GM18951 (cell line): ENCODE measurements around the gene PRTN3.
A peak's percentile ranks its signal among the peaks of the same experiment; 100 is the strongest.

Experiments used
- POLR2A ChIP-seq: IDR thresholded peaks from 4 replicates; pipeline ENCODE4 v1.6.1; 2011; ENCODE audit warnings: mild to moderate bottlenecking; ENCODE audit not compliant: insufficient read length, insufficient read depth; ENCODE audit errors: extremely low read depth
- in situ Hi-C: fragments of 300-500 bp; cut with MboI; formaldehyde crosslinking; loops from one replicate; pipeline ENCODE4 v1.12.0; 2022; ENCODE audit warnings: low sequenced_read_pairs, mixed read lengths, inconsistent platforms; ENCODE audit not compliant: unreplicated experiment

The PRTN3 gene

DNA sequence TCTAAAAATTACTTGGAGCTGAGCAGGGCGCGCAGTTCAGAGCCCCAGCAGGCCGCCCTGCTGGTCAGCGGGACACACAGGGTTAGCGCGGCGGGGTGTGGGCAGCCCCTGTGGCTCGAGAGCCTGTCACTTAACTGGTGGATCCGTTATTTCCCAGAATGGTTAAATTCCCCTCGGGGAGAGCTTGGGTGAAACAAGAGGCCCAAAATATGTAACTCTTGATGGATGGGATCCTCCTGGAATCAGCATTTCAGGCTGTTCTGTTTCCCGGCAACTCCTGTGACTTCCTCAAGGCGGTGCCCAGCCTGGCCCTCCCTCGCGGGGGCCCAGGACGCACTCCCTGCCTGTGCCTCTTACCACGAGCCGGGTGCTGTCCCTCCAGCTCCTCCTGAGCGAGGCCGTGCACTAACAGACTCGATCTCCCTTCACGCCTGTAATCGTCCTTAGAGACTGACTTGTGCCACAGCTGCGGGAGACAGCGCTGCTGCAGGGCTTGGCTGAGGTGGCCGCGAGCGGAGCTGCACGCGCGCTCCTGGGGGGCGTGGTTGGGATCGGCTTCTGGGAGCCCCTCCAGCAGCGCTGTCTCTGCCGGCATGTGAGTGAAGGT lies 33.9 kb upstream of the PRTN3 start:
- in situ Hi-C loops, result no loop called here
- no peak for TF ChIP-seq POLR2A

DNA sequence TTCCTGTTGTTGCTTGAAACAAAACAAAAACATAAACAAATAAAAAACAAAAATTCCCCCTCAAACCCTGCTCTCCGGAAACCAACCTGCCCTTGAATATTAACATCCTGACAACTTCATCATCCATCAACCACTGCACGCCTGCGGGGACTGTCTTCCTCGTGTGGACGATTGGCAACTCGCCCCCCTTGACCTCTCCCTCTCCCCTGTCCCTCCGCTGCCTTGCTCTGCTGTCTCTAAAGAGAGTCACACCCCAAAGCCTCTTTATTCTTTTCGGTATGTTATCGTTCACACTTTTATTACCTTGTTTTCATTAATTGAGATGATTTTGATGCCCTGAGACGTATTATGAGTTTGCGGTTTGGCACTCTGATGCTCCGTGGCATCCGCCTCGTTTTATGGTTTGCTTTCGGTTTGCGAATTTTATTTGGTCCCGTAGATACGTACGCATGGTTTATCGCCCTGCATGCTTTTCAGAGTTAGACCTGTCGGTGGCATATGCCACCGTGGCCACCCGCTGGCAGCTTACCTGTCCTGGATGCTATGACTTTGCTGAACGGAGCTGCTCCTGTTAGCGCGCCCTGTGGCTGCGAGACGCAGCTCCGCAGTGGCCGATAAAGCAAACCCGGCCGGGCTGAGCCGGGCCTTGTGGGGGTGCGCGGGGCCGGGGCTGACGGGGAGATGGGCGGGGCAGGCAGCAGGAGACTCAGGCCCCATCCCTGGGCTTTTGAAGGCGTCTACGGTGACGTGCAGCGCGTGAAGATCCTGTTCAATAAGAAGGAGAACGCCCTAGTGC lies 33.0 kb upstream of the PRTN3 start:
- in situ Hi-C loops, result no loop called here
- TF ChIP-seq POLR2A, result no peak

DNA sequence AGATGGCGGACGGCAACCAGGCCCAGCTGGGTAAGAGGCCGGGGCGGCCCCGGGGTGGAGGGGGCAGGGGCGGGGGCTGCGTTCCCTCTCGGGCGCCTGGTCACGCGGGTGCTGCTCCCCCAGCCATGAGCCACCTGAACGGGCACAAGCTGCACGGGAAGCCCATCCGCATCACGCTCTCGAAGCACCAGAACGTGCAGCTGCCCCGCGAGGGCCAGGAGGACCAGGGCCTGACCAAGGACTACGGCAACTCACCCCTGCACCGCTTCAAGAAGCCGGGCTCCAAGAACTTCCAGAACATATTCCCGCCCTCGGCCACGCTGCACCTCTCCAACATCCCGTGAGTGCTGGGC lies 32.4 kb upstream of the PRTN3 start:
- no peak for TF ChIP-seq POLR2A
- in situ Hi-C loops, result no loop called here

DNA sequence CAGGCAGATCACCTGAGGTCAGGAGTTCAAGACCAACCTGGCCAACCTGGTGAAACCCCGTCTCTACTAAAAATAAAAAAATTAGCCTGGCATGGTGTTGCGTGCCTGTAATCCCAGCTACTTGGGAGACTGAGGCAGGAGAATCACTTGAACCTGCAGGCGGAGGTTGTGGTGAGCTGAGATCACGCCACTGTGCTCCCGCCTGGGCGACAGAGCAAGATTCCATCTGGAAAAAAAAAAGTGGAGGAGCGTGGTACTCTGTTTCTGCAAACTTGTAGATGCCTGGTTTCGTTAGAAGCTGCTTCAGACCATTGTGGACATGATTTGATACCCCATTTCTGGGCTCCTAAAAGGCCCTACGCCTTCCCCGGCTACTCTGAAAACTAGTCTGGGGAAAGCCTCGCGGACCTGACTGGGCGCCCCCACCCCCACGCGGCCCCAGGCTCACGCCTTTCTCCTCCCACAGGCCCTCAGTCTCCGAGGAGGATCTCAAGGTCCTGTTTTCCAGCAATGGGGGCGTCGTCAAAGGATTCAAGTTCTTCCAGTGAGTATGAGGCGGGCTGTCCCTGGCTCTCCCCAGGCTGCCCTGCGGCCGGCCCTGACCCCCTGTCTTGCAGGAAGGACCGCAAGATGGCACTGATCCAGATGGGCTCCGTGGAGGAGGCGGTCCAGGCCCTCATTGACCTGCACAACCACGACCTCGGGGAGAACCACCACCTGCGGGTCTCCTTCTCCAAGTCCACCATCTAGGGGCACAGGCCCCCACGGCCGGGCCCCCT lies 30.5 kb upstream of the PRTN3 start:
- no peak for TF ChIP-seq POLR2A
- in situ Hi-C loops, result no loop called here

DNA sequence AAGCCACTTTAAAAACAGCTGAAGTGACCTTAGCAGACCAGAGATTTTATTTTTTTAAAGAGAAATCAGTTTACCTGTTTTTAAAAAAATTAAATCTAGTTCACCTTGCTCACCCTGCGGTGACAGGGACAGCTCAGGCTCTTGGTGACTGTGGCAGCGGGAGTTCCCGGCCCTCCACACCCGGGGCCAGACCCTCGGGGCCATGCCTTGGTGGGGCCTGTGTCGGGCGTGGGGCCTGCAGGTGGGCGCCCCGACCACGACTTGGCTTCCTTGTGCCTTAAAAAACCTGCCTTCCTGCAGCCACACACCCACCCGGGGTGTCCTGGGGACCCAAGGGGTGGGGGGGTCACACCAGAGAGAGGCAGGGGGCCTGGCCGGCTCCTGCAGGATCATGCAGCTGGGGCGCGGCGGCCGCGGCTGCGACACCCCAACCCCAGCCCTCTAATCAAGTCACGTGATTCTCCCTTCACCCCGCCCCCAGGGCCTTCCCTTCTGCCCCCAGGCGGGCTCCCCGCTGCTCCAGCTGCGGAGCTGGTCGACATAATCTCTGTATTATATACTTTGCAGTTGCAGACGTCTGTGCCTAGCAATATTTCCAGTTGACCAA lies 29.8 kb upstream of the PRTN3 start:
- TF ChIP-seq POLR2A, result no peak
- in situ Hi-C loops, result no loop called here

DNA sequence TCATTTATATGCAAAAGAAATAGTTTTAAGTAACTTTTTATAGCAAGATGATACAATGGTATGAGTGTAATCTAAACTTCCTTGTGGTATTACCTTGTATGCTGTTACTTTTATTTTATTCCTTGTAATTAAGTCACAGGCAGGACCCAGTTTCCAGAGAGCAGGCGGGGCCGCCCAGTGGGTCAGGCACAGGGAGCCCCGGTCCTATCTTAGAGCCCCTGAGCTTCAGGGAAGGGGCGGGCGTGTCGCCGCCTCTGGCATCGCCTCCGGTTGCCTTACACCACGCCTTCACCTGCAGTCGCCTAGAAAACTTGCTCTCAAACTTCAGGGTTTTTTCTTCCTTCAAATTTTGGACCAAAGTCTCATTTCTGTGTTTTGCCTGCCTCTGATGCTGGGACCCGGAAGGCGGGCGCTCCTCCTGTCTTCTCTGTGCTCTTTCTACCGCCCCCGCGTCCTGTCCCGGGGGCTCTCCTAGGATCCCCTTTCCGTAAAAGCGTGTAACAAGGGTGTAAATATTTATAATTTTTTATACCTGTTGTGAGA lies 29.2 kb upstream of the PRTN3 start:
- no peak for TF ChIP-seq POLR2A
- in situ Hi-C loops, result no loop called here

DNA sequence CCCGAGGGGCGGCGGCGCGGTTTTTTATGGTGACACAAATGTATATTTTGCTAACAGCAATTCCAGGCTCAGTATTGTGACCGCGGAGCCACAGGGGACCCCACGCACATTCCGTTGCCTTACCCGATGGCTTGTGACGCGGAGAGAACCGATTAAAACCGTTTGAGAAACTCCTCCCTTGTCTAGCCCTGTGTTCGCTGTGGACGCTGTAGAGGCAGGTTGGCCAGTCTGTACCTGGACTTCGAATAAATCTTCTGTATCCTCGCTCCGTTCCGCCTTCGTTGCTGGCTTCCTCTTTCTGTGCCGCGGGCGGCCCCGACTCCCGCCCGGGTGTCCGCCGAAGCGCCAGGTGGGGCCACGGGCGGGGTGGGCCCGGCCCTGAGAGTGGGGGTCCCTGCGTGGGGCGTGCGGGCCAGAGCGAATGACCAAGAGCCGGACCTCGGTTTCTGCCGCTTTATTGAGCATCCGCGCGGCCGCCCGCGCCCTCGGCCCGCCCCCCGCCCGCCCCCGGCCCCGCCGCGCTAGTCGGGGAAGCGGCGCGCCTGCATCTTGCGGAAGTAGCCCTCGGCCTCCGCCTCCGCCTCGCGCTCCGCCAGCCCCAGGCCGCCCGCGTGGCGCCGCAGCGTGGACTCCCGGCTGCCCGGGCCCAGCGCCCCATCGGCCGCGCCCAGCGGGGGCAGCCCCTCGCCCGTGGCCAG lies 28.6 kb upstream of the PRTN3 start:
- in situ Hi-C loops, result no loop called here
- no peak for TF ChIP-seq POLR2A

DNA sequence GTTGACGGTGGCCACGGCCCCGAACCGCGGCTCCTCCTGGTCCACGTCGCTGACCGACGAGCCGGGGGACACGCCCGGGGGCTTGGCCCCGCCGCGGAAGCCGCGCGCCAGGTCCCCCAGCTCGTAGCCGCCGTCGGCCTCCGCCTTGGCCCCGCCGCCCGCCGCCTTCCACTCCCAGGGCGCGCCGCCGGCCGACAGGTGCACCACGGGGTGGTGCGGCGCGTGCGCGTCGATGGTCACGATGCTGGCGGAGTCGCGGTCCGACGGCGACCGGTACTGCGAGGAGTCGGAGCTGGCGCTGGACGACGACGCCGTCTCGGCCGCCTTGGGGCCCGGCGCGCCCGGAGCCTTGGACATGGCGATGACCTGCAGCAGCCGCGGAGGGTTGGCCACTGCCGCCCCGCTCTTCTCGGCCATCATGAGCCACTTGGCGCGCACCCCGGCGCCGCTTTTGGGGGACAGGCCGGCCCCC lies 28.0 kb upstream of the PRTN3 start:
- in situ Hi-C loops, result no loop called here

DNA sequence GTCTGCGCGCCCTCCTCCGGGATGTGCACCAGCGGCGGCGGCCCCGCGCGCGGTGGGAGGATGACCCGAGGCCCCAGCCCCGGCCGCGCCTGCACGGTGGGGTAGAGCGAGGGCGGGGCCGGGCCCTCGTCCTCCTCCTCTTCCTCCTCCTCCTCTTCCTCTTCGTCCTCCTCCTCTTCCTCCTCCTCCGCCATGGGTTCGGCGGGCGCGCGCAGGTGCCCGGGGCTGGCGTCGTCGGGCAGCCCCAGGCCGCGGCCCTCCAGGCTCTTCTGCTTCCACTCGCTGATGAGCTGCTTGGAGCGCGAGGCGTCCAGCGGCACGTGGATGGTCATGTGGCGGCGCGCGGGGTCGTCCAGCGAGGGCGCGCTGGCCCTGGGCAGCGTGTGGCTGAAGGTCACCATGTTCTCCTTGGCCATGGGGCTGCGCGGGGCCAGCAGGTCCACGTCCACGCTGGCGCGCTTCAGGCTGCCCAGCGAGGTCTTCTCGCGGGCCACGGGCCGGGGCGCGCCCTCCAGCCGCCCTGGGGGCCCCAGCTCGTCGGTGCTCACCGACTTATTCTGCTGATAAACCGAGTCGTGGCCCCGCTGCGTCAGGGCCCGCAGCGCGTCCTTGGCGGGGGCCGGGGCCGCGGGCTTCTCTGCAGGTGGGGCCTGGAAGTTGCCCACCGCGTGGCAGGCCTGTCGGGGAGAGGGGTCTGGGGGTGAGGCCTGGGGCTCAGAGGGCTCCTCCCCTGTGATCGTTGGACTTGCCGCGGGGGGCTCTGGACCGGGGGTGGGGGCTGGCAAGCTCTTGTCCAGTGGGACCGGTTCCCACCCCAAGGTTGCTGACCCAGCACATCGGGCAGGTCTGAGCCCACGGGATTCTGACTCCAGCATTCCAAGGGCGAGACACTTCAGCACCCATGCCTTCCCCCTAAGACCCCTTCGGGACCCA lies 27.3 kb upstream of the PRTN3 start:
- in situ Hi-C loops, result no loop called here
- peak; percentile 6 for TF ChIP-seq POLR2A

More for the DNA sequence above, 28.0 kb upstream of the PRTN3 start:
- no peak for TF ChIP-seq POLR2A

DNA sequence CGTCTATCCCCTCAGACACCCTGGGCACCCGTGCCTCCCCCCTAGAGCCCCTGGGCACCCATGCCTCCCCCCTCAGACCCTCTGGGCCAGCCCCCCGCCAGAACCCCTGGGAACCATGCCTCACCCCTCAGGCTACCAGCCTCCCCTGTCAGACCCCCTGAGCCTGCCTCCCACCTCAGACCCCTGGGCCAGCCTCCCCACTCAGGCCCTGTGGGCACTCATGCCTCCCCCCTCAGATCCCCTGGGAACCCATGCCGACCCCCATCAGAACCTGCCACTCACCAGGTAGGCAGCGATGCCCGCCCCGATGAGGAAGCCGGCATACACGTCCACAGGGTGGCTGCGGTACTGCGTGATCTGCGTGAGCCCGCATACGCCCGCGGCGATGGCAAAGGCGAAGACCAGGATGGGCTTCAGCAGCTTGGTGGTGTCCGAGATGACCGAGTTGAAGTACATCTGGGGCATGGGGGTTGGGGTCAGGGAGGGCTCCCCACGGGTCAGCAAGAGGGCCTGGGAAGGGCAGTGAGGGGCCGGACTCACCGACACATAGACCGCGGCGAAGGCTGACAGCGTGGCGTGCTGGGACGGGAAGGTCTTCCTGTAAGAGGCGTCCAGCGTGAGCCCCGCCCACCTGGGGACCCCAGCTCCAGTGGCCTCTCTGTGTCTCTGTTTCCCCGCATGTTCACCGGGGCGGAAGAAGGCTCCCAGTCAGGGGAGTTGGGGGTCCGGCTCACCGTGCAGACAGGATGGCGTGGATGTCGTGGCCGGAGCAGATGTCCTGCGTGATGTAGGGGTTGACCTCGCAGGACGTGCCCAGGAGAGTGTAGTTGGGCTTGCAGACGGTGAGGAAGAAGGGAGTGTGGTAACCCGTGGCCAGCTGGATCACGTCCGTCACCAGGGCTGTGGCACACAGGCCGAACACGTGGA lies 26.4 kb upstream of the PRTN3 start:
- peak; percentile 22 for TF ChIP-seq POLR2A
- in situ Hi-C loops, result no loop called here

DNA sequence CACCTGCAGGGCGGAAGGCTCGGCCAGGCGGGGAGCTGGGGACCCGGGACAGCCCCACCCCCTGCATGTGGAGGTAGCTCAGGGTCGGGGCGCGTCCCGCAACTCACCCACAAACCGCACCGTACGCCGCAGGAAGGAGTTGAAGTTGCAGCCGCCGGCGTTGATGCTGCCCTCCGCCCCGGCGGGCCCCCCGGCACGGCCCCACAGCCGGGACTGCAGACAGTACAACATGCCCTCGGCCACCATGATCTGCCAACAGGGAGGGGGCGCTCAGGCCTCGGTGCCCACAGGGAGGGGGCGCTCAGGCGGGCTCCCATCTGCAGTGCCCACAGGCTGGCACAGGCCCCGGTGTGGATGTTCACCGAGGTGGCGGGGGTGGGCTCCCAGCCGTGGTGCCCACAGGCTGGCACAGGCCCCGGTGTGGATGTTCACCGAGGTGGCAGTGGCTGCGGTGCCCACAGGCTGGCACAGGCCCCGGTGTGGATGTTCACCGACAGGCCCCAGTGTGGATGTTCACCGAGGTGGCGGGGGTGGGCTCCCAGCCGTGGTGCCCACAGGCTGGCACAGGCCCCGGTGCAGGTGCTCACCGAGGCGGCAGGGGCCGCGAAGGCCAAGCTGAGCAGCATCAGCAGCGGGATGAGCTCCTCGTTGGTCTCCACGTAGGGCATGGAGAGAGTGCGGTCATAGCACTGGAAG lies 25.6 kb upstream of the PRTN3 start:
- in situ Hi-C loops, result no loop called here
- TF ChIP-seq POLR2A, result no peak
